ENCODE results near the gene WDR91.

The WDR91 gene

DNA sequence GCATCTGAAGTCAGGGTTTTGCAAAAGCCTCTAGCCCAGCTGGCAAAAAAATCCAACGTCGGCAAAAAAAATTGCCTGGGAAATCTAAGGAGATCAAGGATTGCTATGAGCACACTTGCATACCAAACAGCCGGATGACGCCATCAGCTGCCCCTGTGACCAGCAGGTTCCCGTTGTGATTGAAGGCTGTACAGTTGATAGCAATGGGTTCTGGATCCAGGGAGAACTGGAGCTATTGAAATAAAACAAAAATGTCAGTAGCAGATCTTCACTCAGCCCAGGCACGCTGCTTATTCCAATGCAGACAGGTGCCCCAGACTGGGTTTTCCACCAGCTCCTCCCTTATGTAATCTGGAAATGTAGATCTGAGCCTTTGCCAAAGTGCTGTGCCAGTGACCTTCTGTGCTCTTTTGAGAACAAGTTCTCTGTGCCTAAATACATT lies 22.1 kb downstream of the WDR91 start:
- H3K9ac ChIP-seq (ENCODE audit: low read length) = no peak overlapping the region
- H3F3A ChIP-seq (ENCODE audit: insufficient read depth) = no peaks in the 10 kb centered on the region
- H3K27me3 ChIP-seq (ENCODE audit: low read length) = no peaks in the 10 kb centered on the region
- H3K9me2 ChIP-seq (replicated peaks; ENCODE audit: insufficient read depth, low read length) = no peaks in the 10 kb centered on the region
- H3K36me3 ChIP-seq (ENCODE audit: low read length) = no peaks in the 10 kb centered on the region
- H3K4me3 ChIP-seq (ENCODE audit: insufficient read depth, low read length, poor library complexity, severe bottlenecking) = no peak overlapping the region
- no peak overlapping the region for H3K27ac ChIP-seq (ENCODE audit: low read depth, low read length)
- H4K20me1 ChIP-seq (ENCODE audit: low read depth, low read length) = no peaks in the 10 kb centered on the region
- no peak overlapping the region for H2AFZ ChIP-seq (ENCODE audit: low read depth, low read length, severe bottlenecking)
- no peak overlapping the region for H3K4me2 ChIP-seq (ENCODE audit: low read depth, low read length, poor library complexity, severe bottlenecking)
- no peaks in the 10 kb centered on the region for H3K9me3 ChIP-seq (ENCODE audit: insufficient read depth, low read length)
- TF ChIP-seq, protein P1, sequence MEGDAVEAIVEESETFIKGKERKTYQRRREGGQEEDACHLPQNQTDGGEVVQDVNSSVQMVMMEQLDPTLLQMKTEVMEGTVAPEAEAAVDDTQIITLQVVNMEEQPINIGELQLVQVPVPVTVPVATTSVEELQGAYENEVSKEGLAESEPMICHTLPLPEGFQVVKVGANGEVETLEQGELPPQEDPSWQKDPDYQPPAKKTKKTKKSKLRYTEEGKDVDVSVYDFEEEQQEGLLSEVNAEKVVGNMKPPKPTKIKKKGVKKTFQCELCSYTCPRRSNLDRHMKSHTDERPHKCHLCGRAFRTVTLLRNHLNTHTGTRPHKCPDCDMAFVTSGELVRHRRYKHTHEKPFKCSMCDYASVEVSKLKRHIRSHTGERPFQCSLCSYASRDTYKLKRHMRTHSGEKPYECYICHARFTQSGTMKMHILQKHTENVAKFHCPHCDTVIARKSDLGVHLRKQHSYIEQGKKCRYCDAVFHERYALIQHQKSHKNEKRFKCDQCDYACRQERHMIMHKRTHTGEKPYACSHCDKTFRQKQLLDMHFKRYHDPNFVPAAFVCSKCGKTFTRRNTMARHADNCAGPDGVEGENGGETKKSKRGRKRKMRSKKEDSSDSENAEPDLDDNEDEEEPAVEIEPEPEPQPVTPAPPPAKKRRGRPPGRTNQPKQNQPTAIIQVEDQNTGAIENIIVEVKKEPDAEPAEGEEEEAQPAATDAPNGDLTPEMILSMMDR (IDR thresholded peaks at IDR 0.05; ENCODE audit: insufficient read depth, low read length, poor library complexity, severe bottlenecking) = no peak
- no peak for TF ChIP-seq EZH2phosphoT487 (conservative IDR thresholded peaks at IDR 0.05; ENCODE audit: low read length)
- no peaks in the 10 kb centered on the region for H3K79me2 ChIP-seq (ENCODE audit: insufficient read depth, low read length)

DNA sequence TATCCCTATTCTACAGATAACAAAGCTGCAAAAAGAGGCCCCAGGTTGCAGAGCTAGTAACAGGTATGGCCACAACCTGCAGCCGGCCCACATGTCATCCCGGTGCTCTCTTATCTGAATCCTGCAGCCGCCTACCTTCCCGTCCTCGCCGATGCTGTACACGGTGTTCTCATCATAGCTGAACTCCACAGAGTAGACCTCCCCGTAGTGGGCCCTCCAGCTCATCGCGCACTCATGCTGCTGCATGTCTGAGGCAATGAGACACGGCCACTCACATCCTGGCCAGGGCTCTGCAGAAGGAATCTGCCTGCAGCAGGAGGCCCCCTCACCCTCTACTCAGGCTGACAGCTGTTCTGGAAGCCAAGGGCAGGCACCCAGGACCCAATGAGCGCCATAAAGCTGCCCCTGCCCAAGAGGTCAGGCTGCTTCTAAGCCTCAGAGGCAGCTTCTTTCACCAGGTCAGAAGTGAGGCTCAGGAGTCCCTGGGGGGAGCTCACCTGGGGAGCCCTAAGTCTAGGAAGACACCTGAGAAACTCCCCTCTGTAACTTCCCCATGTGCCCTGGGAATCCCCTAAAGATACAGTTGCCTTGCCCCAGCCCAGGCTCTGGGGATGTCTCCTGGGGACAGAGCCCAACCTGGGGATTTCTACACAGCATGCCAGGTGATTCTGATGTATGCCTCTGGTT lies 22.9 kb downstream of the WDR91 start:
- no peaks in the 10 kb centered on the region for H3K9me3 ChIP-seq (ENCODE audit: insufficient read depth, low read length)
- TF ChIP-seq, protein P1 (IDR thresholded peaks at IDR 0.05; ENCODE audit: insufficient read depth, low read length, poor library complexity, severe bottlenecking) = no peak
- TF ChIP-seq EZH2phosphoT487 (conservative IDR thresholded peaks at IDR 0.05; ENCODE audit: low read length) = no peak
- H3K9ac ChIP-seq (ENCODE audit: low read length) = no peak overlapping the region
- no peaks in the 10 kb centered on the region for H3K27me3 ChIP-seq (ENCODE audit: low read length)
- H3K27ac ChIP-seq (ENCODE audit: low read depth, low read length) = no peak overlapping the region
- no peaks in the 10 kb centered on the region for H4K20me1 ChIP-seq (ENCODE audit: low read depth, low read length)
- no peak overlapping the region for H2AFZ ChIP-seq (ENCODE audit: low read depth, low read length, severe bottlenecking)
- H3K4me3 ChIP-seq (ENCODE audit: insufficient read depth, low read length, poor library complexity, severe bottlenecking) = no peak overlapping the region
- no peaks in the 10 kb centered on the region for H3F3A ChIP-seq (ENCODE audit: insufficient read depth)
- H3K9me2 ChIP-seq (replicated peaks; ENCODE audit: insufficient read depth, low read length) = no peaks in the 10 kb centered on the region
- H3K36me3 ChIP-seq (ENCODE audit: low read length) = no peaks in the 10 kb centered on the region
- H3K79me2 ChIP-seq (ENCODE audit: insufficient read depth, low read length) = no peaks in the 10 kb centered on the region
- H3K4me2 ChIP-seq (ENCODE audit: low read depth, low read length, poor library complexity, severe bottlenecking) = no peak overlapping the region

DNA sequence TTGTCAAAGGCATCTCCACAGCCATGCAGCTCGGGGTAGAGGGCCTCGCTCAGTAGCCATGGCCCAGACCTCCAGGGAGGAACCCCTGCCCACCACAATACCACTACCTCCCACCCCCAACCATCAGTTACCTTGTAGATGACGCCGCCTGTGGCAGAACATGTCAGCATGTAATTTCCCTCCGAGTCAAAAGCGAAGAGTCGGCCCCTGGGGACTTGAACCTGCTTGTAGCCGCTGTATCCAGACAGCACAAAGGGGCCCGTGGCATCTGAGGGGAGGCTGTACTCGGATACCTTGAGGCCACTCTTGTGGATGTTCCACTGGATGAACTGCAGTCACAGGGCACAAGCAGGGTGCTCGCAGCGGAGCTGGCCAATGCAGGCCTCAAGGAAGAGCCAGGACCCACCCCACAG lies 24.5 kb downstream of the WDR91 start:
- Histone ChIP-seq H3F3A (ENCODE audit: insufficient read depth) (no peaks in the 10 kb centered on the region), H3K27ac (ENCODE audit: low read depth, low read length) (no peak overlapping the region), H3K4me3 (ENCODE audit: insufficient read depth, low read length, poor library complexity, severe bottlenecking) (no peak overlapping the region), H3K79me2 (ENCODE audit: insufficient read depth, low read length) (no peaks in the 10 kb centered on the region), H3K36me3 (ENCODE audit: low read length) (peaks cover under 1% of the 10 kb centered on the region; the same call in 1 of the 2 replicates), H4K20me1 (ENCODE audit: low read depth, low read length) (no peaks in the 10 kb centered on the region), H3K9me2 (replicated peaks; ENCODE audit: insufficient read depth, low read length) (no peaks in the 10 kb centered on the region), H3K27me3 (ENCODE audit: low read length) (no peaks in the 10 kb centered on the region), H3K9me3 (ENCODE audit: insufficient read depth, low read length) (peaks cover 15% of the 10 kb centered on the region; the same call in 1 of the 2 replicates), H2AFZ (ENCODE audit: low read depth, low read length, severe bottlenecking) (no peak overlapping the region), H3K4me2 (ENCODE audit: low read depth, low read length, poor library complexity, severe bottlenecking) (no peak overlapping the region), H3K9ac (ENCODE audit: low read length) (no peak overlapping the region)
- TF ChIP-seq, protein P1 (IDR thresholded peaks at IDR 0.05; ENCODE audit: insufficient read depth, low read length, poor library complexity, severe bottlenecking) = no peak
- no peak for TF ChIP-seq EZH2phosphoT487 (conservative IDR thresholded peaks at IDR 0.05; ENCODE audit: low read length)

Data from SU-DHL-6 (cell line).